HG02588 (cell line): ENCODE measurements around the gene ANKRD49.

Source experiments
- ATAC-seq: cut with Tn5 transposase; IDR thresholded peaks from one replicate; pipeline ENCODE4 v1.9.1; 2021; ENCODE audit warnings: mild to moderate bottlenecking, moderate library complexity; ENCODE audit not compliant: unreplicated experiment

Gene ANKRD49

DNA sequence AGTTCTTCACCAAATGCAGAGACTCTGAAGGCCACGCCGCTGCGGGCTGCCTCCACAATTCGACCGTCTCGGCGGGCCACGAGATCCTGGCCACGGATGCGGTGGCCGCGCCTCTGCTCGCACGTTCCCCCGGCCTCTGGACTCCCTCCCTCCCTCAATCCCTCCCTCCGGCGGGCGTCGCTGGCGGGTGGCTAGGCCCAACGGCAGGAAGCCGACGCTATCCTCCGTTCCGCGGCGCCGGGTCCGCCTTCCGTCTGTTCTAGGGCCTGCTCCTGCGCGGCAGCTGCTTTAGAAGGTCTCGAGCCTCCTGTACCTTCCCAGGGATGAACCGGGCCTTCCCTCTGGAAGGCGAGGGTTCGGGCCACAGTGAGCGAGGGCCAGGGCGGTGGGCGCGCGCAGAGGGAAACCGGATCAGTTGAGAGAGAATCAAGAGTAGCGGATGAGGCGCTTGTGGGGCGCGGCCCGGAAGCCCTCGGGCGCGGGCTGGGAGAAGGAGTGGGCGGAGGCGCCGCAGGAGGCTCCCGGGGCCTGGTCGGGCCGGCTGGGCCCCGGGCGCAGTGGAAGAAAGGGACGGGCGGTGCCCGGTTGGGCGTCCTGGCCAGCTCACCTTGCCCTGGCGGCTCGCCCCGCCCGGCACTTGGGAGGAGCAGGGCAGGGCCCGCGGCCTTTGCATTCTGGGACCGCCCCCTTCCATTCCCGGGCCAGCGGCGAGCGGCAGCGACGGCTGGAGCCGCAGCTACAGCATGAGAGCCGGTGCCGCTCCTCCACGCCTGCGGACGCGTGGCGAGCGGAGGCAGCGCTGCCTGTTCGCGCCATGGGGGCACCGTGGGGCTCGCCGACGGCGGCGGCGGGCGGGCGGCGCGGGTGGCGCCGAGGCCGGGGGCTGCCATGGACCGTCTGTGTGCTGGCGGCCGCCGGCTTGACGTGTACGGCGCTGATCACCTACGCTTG is 50.2 kb downstream of the ANKRD49 start, which contains the start of gene FUT4:
Gene FUT4, plus strand, starts transcription at position 227 of the 951 bp plus-strand sequence. Its CDS starts 213 bp downstream, at position 440.
- peak; percentile 89 for ATAC-seq

DNA sequence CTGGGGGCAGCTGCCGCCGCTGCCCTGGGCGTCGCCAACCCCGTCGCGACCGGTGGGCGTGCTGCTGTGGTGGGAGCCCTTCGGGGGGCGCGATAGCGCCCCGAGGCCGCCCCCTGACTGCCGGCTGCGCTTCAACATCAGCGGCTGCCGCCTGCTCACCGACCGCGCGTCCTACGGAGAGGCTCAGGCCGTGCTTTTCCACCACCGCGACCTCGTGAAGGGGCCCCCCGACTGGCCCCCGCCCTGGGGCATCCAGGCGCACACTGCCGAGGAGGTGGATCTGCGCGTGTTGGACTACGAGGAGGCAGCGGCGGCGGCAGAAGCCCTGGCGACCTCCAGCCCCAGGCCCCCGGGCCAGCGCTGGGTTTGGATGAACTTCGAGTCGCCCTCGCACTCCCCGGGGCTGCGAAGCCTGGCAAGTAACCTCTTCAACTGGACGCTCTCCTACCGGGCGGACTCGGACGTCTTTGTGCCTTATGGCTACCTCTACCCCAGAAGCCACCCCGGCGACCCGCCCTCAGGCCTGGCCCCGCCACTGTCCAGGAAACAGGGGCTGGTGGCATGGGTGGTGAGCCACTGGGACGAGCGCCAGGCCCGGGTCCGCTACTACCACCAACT is 51.0 kb downstream of the ANKRD49 start:
- ATAC-seq = no peak

DNA sequence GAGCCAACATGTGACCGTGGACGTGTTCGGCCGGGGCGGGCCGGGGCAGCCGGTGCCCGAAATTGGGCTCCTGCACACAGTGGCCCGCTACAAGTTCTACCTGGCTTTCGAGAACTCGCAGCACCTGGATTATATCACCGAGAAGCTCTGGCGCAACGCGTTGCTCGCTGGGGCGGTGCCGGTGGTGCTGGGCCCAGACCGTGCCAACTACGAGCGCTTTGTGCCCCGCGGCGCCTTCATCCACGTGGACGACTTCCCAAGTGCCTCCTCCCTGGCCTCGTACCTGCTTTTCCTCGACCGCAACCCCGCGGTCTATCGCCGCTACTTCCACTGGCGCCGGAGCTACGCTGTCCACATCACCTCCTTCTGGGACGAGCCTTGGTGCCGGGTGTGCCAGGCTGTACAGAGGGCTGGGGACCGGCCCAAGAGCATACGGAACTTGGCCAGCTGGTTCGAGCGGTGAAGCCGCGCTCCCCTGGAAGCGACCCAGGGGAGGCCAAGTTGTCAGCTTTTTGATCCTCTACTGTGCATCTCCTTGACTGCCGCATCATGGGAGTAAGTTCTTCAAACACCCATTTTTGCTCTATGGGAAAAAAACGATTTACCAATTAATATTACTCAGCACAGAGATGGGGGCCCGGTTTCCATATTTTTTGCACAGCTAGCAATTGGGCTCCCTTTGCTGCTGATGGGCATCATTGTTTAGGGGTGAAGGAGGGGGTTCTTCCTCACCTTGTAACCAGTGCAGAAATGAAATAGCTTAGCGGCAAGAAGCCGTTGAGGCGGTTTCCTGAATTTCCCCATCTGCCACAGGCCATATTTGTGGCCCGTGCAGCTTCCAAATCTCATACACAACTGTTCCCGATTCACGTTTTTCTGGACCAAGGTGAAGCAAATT is 51.7 kb downstream of the ANKRD49 start:
- no peak for ATAC-seq

DNA sequence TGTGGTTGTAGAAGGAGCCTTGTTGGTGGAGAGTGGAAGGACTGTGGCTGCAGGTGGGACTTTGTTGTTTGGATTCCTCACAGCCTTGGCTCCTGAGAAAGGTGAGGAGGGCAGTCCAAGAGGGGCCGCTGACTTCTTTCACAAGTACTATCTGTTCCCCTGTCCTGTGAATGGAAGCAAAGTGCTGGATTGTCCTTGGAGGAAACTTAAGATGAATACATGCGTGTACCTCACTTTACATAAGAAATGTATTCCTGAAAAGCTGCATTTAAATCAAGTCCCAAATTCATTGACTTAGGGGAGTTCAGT is 52.3 kb downstream of the ANKRD49 start:
- ATAC-seq = no peak

DNA sequence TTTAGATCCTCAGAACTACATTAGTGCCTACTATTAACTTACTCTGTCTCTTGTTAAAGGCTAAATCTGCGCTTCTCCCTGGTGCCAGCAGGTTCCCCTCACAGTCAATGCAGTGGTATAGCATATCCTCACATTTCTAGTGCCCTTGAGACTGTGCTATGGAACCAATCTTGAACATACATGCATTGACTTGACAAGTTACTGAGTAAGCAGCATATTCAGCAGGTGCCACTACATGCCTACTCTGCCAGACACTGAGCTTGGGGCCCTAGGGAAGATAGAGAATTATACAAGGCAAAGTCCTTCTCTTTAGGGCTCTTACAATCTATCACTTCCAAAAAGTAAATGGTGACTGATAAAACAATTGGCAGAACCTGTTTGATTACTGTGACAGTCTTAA is 53.1 kb downstream of the ANKRD49 start:
- no peak for ATAC-seq

DNA sequence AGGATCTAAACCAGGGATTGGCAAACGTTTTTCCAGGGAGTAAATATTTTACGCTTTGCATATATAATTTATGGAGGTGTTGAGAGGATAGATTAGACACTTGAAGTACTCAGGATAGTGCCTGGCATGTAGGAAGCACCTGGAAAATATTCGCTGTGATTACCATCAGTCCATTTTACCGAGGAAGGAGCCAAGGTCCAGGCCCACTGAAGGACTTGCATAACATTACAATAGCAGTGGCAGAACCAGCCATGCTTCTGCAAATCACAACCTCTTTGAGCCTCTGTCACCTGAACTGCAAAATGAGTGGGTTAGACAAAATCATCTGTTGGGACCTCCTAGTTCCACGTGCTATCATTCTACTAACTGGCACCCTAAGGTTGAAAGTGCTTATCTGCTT is 55.4 kb downstream of the ANKRD49 start:
- no peak for ATAC-seq
